ENCODE results near the gene SMAP2. TPM values are rescaled to one million over a fixed set of nuclear protein-coding genes. Genes with fewer than 3 reads are reported as not detected.

The SMAP2 gene
- total and polyA plus RNA-seq, 10 of the 15 experiments (the other 5 are each of a cell fraction or from before 2014, with no cell fraction given), result 33.4 to 177 (median 105) TPM

DNA sequence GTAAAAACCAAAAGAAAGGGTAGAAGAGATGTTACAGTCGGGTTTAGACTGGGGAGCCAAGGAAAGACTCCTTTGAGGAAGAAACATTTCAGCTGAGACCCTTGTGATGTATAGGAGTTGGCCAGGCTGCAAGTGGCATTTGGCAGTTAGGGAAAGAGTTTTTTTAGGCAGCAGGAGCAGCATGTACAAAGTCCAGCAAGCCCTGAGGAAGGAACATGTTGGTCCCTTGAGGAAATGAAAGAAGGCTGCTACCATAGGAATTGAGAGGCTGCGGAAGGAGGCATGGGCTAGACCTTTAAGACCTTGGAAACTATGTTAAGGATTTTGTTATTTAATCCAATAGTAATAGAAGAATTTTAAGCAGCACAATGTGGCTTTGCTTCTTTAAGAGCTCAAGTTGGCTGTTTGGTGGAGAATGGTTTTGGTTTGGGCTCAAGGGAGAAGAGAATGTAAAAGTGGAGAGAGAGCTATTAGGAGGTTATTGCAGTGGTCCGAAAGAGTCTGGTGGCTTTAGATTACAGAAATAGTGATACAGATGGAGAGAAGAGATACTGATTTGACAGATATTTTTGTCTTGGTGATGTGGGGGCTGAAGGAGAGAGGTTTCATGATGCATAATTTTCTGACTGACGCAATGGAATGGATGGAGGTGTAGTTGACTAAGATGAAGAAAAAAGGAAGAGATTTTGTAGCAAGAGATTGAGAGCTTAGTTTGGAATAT lies 26.6 kb downstream of the SMAP2 start (continued):
- TF ChIP-seq IKZF1 (conservative IDR thresholded peaks at IDR 0.05), result peak; percentile 66
- TF ChIP-seq NRF1 (conservative IDR thresholded peaks at IDR 0.05; ENCODE audit: low read depth, low read length), result no peak
- peak; percentile 20; the same call in 1 of the 2 replicates for TF ChIP-seq ZNF217 (IDR thresholded peaks at IDR 0.05)
- TF ChIP-seq, protein P1, sequence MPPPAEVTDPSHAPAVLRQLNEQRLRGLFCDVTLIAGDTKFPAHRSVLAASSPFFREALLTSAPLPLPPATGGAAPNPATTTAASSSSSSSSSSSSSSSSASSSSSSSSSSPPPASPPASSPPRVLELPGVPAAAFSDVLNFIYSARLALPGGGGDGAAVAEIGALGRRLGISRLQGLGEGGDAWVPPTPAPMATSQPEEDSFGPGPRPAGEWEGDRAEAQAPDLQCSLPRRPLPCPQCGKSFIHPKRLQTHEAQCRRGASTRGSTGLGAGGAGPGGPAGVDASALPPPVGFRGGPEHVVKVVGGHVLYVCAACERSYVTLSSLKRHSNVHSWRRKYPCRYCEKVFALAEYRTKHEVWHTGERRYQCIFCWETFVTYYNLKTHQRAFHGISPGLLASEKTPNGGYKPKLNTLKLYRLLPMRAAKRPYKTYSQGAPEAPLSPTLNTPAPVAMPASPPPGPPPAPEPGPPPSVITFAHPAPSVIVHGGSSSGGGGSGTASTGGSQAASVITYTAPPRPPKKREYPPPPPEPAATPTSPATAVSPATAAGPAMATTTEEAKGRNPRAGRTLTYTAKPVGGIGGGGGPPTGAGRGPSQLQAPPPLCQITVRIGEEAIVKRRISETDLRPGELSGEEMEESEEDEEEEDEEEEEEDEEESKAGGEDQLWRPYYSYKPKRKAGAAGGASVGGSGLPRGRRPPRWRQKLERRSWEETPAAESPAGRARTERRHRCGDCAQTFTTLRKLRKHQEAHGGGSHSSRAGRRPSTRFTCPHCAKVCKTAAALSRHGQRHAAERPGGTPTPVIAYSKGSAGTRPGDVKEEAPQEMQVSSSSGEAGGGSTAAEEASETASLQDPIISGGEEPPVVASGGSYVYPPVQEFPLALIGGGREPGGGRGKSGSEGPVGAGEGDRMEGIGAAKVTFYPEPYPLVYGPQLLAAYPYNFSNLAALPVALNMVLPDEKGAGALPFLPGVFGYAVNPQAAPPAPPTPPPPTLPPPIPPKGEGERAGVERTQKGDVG (CRISPR knock-in tag; IDR thresholded peaks at IDR 0.05), result no peak
- TF ChIP-seq BHLHE40 (IDR thresholded peaks at IDR 0.05; ENCODE audit: borderline replicate concordance in 1 of 2, low read depth in 2 of 2, low read length in 1 of 2), result peak in 1 of 2 experiments; percentile 6; a peak in 1 of 4 replicates
- TF ChIP-seq BMI1 (IDR thresholded peaks at IDR 0.05; ENCODE audit: borderline replicate concordance), result peak; percentile 61; the same call in 1 of the 2 replicates
- TF ChIP-seq, protein P2, sequence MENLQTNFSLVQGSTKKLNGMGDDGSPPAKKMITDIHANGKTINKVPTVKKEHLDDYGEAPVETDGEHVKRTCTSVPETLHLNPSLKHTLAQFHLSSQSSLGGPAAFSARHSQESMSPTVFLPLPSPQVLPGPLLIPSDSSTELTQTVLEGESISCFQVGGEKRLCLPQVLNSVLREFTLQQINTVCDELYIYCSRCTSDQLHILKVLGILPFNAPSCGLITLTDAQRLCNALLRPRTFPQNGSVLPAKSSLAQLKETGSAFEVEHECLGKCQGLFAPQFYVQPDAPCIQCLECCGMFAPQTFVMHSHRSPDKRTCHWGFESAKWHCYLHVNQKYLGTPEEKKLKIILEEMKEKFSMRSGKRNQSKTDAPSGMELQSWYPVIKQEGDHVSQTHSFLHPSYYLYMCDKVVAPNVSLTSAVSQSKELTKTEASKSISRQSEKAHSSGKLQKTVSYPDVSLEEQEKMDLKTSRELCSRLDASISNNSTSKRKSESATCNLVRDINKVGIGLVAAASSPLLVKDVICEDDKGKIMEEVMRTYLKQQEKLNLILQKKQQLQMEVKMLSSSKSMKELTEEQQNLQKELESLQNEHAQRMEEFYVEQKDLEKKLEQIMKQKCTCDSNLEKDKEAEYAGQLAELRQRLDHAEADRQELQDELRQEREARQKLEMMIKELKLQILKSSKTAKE (IDR thresholded peaks at IDR 0.05; ENCODE audit: low read depth, poor library complexity, severe bottlenecking), result peak; percentile 74
- no peak for TF ChIP-seq HDAC6 (IDR thresholded peaks at IDR 0.05; ENCODE audit: unreplicated experiment)
- peak; percentile 60; the same call in 1 of the 2 replicates for TF ChIP-seq IRF4 (IDR thresholded peaks at IDR 0.05; ENCODE audit: low read depth, low read length)
- TF ChIP-seq, protein P3, sequence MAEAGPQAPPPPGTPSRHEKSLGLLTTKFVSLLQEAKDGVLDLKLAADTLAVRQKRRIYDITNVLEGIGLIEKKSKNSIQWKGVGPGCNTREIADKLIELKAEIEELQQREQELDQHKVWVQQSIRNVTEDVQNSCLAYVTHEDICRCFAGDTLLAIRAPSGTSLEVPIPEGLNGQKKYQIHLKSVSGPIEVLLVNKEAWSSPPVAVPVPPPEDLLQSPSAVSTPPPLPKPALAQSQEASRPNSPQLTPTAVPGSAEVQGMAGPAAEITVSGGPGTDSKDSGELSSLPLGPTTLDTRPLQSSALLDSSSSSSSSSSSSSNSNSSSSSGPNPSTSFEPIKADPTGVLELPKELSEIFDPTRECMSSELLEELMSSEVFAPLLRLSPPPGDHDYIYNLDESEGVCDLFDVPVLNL (IDR thresholded peaks at IDR 0.05; ENCODE audit: low read depth, low read length), result no peak
- TF ChIP-seq SREBF2 (IDR thresholded peaks at IDR 0.05; ENCODE audit: low read length), result no peak
- peak; percentile 87 for TF ChIP-seq MTA2 (IDR thresholded peaks at IDR 0.05; ENCODE audit: low read depth)
- no peak for TF ChIP-seq WRNIP1 (IDR thresholded peaks at IDR 0.05; ENCODE audit: borderline replicate concordance, low read depth, low read length)
- TF ChIP-seq, protein P4, sequence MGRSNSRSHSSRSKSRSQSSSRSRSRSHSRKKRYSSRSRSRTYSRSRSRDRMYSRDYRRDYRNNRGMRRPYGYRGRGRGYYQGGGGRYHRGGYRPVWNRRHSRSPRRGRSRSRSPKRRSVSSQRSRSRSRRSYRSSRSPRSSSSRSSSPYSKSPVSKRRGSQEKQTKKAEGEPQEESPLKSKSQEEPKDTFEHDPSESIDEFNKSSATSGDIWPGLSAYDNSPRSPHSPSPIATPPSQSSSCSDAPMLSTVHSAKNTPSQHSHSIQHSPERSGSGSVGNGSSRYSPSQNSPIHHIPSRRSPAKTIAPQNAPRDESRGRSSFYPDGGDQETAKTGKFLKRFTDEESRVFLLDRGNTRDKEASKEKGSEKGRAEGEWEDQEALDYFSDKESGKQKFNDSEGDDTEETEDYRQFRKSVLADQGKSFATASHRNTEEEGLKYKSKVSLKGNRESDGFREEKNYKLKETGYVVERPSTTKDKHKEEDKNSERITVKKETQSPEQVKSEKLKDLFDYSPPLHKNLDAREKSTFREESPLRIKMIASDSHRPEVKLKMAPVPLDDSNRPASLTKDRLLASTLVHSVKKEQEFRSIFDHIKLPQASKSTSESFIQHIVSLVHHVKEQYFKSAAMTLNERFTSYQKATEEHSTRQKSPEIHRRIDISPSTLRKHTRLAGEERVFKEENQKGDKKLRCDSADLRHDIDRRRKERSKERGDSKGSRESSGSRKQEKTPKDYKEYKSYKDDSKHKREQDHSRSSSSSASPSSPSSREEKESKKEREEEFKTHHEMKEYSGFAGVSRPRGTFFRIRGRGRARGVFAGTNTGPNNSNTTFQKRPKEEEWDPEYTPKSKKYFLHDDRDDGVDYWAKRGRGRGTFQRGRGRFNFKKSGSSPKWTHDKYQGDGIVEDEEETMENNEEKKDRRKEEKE (IDR thresholded peaks at IDR 0.05), result no peak
- no peak for TF ChIP-seq SMAD5 (IDR thresholded peaks at IDR 0.05; ENCODE audit: low read depth)
- TF ChIP-seq SIX5 (IDR thresholded peaks at IDR 0.05; ENCODE audit: low read depth, low read length, severe bottlenecking), result no peak
- no peak for TF ChIP-seq YY1 (IDR thresholded peaks at IDR 0.05; ENCODE audit: low read depth, low read length)
- TF ChIP-seq POLR2AphosphoS5 (IDR thresholded peaks at IDR 0.05; ENCODE audit: low read length), result peak; percentile 62; the same call in 1 of the 2 replicates
- no peak for TF ChIP-seq MYB (IDR thresholded peaks at IDR 0.05; ENCODE audit: borderline replicate concordance, low read depth, low read length)

Measured in GM12878 (cell line).